ENCODE data around the gene SPON1.

SPON1 gene

DNA sequence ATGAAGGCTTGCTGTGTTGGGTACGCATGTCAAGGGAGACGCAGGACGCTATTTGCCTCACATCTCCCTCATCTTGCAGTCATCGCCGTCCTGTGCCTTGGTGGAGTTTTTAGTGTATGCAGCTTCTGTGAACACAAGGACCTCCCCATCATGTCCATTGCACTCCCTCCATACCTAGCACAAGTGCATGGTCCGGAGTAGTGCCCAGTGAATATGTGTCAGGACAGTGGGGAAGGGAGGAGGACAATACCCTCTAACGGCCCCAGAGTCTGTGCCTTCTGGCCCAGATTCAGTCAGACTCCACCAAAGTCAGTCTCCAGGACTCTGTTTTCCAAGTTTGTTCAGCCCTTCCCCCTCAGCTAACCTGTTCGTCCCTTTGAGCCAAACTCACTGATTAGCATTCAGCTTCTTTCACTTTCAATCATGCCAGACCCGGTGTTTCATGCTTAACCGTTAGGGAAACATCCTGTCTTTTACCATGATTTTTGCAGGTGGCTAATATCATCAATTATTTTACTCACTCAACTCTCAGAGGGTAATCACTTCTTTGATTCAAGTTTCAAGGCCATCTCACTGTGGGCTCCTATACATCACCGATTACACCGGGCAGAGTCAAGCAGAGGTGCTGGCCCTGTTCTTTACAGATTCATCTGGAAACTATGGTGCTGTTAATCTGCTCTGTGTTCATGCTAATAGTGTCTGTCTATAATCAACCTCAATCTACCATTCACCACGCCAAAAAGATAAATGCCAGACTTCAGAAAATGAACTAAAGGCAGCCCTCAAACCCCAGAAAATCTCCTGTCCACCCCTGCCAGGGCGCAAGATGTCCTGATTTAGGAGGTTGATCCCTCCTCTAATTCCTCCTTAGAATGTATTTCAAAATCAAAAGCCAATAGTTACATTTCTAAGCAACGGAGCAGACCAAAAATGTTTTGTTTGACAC, 240.0 kb downstream of the SPON1 start:
- DNase-seq = peak; percentile 0

DNA sequence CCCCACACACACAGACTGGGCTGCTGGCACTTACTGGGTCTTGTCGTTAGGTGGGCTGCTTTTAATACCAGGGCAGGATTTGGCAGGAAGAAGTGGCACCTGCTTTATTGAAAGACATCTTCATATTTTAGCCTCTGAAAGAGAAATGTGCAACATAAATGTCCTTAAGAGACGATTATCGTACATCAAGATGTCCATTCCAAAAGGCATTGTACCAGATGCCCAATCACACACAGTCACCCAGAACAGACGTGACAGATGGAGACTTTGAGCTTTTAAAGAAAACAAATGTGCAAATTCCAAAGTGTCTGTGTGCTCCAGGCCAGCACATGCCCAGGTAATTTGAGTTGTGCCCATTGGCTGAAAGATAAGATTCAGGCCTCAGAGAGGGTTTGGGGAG, 240.8 kb downstream of the SPON1 start:
- DNase-seq = no peak

DNA sequence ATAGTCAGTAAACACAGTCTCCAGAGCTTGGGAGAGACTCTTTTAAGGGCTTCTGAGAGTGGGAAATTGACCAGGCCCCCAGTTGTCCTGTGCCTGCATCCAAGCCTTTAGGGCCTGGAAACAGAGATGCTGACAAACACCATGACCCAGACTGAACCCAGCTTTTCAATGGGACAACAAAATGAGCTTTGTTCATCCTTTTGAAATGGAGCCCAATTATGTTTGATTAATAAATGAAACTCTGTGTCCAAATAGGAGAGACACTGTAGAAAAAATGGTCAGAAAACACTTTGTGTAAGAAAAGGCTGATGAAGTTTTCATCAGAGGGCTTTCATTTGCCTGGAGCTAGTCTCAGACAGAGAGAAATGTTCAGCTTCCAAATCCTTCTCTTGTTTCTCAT, 250.5 kb downstream of the SPON1 start:
- DNase-seq = no peak

DNA sequence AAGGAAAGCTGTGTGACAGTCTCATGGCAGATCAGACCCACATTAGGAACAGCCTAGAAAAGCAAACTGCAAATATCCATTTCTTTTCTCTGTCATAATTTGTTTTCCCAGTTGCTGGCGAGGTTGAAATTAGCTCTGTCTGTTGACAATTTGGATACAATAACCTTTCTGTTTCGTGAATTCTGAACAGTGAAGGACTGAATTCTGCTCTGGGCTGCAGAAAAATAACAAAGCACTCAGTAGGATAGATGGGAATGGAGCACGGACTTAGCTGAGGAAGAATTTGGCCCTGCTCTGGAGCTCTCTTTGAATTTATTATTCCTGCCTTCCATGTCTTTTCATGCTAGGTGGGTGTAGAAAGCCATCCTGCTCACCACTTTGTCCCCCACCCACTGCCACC, 256.2 kb downstream of the SPON1 start:
- DNase-seq = no peak

DNA sequence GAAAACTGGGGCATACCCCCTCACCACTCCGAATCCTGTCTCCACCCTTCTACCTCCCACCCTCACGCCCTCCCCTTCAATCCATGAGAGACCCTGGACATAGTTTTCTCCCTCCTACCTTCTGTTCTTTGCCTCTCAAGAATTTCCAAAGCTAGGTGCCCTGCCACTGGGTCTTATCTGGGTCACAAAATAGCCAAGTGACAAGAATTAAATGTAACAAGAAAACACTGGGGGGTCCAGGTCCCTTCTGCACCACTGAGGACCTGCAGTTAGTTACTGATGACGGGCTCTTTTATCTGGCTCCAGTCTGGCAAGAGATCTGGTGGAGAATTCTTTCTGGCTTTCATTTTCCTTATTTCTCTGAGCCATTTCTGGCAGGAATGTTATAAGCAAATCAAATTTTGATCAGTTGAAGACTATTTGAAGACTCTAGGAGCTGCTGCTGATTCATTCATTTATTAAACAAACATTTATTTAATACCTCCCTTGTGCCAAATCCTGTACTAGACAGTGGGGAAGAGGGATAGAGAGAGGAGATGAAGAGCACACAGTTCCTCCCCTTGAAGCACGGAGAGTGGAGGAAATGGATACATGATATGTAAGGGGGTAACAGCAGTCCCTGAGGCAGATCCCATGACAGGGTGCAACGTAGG, 261.2 kb downstream of the SPON1 start:
- DNase-seq = no peak

DNA sequence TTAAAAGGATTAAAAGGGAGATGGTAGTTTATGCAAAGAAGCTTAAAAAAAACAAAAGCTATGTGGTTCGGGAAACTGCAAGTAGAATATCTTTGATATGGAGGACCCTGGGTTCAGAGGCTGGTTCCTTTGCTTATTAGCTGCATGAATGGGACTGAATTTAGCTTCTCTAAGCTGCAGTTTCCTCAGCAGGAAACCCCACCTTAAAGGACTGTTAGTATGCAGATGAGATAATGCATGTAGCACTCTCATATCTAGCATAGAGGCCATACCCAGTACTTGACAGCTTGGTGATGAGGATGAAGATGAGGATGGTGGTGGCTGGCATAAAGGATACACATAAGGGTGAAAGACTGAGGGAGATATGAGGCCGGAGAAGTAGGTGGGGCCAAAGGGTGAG, 261.9 kb downstream of the SPON1 start:
- DNase-seq = no peak

DNA sequence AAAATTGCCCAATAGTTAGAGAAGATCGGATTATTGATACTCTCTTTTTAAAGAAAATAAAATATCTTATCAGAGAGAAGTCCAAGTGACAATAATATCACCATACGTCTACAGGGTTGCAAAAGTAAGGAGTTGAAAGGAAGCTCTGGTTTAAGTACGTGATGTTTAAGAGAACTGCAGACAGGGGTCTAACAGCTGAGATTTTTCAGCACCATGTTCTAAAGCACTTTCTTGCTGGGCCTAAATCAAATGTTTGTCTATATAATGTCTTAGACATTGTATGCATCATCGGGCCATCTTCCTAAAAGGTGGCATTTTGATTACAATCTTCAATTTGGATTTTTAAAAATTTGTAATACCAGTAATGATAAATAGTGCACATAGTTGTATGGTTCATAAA, 263.1 kb downstream of the SPON1 start:
- no peak for DNase-seq

DNA sequence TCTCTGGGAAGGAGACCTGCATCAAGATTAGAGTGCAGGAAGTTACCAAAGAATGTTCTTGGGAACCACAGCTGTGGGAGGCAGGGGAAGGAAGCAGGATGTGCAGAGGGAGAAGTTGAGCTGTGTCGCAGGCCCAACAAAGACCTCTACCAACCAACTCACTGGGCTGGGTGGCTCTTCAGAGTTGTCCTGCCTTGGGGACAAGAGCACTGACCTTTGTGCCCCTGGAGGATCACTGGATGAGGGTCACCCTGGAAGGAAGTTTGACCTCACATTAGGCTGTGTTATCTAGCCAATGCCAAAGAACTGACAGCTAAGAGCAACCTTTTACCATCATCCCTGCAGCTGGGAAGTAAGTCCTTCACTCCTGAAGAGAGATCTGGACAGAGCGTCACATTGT, 265.8 kb downstream of the SPON1 start:
- DNase-seq = no peak

DNA sequence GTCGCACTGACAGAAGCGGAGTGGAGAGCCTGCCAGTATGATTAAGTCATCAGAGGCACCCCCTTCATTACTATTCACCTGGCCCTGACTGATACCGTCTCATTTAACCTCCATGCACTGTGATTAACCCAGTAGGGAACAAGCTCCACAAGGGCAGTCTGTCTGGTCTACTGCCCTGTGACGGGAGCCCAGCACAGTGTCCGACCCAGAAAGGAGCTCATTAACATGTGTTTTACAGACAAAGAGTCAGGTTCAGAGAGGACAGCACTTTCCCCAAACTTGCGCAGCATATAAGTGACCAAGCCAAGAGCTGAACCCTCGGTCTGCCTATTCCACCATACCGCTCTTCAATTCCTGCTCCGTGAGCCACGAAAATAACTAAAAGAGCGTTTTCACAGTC, 266.9 kb downstream of the SPON1 start:
- no peak for DNase-seq

DNA sequence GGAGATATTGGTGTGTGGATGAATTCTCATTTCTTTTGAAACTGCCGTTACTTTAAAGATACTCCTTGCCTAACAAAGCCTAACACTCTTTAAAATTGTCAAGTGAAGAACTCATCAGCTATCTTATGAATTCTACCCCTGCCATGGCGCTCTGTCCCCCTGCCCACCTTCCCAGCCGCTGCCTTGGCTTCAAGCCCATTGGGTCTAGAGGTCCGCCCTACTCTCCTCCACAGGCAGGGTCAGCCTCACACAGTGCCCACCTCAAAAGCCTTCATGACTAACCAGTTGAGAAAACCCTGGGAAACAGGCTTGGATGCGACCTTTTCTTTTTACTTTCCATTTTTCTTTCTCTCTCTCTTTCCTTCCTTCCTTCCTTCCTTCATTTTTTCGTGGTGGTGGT, 267.9 kb downstream of the SPON1 start:
- no peak for DNase-seq

DNA sequence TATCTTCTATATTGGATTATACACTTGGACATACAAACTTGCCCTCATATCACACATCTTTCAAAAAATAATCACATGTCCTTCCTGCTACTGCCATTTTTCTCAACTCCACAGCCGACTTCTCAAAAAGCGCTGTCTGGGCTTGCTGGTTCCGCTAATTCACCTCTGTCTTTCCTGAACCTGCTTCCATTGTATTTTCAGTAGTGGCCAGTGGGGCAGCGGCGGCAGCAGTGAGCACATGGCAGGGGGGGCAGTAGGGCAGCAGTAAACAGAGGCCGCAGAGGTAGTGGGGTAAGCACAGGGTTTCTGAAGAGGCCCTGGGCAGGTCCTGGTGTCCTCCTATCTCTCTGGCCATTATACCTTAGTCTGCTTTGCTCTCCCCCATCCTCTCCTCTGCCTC, 270.1 kb downstream of the SPON1 start:
- DNase-seq = no peak

DNA sequence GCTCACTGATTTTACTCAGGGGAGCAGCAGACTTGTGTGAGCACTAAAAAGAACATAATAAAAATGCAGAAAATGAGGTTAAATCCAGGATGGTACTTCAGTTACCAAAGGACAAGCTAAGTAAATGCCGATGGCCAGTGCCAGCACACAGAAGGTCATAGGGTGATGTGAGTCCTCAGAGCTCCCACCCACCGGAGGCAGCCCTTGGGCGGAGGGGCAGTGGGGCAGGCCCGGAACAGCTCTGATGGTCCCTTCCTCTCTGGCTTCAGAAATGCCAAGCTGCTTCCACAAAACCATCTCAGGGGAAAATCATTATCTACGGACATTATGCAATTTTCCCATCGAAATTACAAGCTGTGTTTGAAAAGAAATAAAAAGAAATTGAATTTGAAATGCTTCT, 271.9 kb downstream of the SPON1 start:
- no peak for DNase-seq

DNA sequence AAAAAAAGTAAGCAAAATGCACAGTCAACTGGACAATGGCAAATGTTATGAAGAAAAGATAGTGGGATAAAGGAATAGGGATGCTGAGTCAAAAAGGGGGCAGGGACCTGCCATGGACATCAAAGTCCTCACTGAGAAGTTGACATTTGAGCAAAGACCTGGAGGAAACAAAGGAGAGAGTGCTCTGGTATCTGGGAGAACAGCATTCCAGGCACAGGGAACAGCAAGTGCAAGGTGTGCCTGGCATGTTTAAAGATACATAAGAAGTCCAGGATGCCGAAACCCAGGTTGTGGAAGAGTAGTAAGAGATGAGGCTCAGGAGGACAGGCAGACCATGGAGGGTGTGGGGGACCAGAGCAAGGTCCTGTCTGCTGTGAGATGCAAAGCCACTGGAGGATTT, 273.2 kb downstream of the SPON1 start:
- DNase-seq = no peak

DNA sequence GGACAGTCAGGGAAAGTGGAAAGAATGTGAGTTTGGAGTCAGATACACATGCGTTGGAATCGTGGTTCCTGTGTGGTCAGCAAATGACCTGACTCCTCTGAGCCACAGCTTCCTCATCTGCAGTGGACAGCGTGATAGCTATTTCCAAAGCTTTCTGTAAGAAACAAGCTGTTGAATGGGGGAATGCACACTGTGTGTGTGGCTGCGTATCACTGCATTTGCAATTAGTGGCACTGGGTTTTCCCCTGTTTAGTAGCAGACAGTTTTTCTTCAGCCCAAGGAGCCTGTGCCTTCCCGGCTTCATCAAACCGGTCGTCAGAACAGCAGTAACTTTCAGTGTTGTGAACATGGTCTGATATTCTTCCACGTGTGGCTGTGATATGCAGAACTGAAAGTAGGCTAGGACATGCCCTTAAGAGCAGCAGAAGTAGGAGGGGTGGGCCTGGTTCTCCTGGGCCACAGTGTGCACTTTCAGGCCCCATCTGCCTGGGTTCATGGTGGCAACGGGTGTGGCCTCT, 275.0 kb downstream of the SPON1 start:
- DNase-seq = no peak

DNA sequence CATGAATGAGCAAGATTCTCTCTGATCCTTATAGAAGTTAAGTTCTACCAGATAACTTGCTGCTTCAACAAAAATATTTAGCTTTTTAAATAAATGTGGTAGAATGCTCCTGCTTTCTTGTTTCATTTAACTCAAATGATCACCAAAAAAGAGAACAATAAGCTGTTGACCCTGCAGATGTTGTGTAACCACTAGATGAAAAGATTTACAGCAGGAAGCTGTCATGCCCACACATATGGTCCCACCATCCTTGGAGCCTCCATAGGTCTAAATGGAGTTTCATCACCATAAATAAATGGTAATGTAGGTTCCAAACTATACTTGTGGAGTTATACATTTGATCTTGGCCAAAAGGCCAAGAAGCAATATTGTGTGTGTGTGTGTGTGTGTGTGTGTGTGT, 277.7 kb downstream of the SPON1 start:
- no peak for DNase-seq

DNA sequence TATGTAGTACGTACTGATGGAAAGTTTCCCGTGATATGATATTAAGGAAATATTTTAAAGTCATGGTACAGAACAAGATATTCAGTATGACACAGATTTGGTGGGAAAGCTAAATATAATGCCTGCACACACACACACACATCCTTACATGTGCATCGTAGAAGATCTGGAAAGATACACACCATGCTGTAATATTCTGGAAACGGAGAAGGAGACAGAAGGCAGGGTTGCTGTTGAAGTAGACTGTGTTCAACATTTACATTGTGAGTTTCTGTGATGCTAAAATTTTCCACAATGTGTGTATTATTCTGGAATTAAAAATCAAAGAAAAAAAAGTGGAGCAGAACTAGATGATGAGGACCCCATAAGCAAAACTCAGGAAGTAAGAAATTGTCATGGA, 278.4 kb downstream of the SPON1 start:
- DNase-seq = no peak

DNA sequence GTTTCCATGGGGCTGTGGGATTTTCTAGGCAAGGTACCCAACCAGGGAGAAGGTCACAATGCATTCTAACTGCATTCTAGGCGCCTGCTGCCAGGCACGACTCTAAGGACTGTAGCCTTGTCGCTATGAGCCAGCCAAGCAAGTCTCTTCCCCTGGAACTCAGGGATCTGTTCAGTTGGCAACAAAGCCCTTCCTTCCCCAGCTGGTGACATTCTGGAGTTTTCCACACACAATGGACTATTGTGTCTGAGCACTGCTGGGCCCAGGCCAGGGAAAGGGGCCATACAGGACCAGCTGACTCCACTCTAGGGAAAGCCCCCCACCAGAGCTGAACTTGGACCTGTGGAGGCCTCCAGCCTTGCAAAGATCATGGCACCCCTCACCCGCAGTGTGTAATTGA, 279.7 kb downstream of the SPON1 start:
- no peak for DNase-seq

DNA sequence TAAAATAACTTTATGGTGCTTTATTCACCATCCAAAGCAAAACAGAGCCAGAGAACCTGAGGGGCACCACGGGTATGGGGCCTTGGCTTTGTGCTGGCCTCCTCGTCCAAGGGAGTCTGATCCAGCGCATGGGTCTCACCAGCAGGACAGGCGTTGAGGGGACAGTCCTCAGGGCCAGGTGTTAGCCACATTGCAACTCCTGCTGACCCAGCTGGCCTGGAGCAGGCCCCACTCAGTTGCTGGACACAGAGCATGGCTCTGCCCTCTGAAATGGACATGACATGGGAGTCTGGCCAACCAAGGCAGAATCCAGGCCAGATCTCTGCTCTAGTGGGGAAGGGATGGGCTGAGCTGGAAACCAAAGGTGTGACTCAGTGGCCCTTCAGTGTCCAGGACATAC, 280.2 kb downstream of the SPON1 start:
- DNase-seq = no peak

DNA sequence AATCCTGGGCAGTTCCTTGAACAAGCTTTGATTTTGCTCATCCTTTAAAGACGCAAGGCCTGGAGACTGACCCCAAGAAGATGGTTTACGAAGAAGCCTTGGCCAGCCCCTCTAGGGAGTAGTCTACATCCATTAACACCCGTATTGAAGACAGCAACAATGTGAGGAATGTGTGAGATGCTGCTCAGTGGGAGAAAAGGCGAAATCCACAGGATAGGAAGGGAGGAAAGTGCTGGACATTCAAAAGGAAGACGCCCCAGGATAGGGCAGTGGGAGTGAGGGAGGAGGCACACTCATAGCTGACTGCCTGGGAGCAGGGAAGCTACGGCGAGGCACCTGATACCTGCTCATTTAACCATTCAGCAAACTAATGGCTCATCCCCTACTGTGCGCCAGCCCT, 282.4 kb downstream of the SPON1 start:
- DNase-seq = no peak

DNA sequence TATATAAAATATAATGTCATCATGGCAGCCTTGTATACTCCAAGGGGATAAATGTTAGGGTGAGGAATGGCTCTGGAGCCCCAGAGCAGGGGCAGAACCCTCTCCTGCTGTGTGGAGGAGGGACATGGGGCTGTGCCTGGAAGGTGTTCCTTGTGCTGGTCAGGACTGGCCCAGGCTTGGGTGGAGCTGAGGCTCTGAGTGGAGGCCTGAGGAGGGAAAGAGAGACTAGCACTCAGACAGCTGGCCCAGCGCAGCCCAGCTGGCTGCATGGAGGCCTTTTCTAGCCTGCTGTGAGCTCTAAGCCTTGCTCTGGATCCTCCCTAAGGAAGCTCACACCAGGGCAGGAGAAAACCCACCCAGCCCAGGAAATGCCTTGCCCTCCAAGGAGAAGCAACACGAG, 282.9 kb downstream of the SPON1 start:
- no peak for DNase-seq

DNA sequence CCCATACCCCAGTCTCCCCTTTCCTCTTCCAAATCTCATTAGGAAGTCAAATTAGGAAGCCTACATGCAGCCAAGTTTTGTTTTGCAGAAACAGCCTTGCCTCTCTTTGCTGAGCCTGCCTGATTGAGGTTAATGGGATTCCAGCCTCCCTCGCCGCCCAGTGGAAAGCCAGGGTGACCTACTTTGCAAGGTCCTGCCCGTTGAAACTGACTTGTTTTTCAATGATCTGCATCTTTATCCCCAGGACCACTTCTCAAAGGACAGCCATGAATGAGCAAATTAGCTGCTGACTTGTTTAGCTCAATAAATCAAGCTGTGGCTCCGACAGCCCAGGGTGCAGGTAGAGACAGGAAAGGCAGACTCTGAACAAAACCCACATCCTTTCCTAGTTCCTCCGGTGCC, 286.1 kb downstream of the SPON1 start:
- DNase-seq = peak; percentile 22

DNA sequence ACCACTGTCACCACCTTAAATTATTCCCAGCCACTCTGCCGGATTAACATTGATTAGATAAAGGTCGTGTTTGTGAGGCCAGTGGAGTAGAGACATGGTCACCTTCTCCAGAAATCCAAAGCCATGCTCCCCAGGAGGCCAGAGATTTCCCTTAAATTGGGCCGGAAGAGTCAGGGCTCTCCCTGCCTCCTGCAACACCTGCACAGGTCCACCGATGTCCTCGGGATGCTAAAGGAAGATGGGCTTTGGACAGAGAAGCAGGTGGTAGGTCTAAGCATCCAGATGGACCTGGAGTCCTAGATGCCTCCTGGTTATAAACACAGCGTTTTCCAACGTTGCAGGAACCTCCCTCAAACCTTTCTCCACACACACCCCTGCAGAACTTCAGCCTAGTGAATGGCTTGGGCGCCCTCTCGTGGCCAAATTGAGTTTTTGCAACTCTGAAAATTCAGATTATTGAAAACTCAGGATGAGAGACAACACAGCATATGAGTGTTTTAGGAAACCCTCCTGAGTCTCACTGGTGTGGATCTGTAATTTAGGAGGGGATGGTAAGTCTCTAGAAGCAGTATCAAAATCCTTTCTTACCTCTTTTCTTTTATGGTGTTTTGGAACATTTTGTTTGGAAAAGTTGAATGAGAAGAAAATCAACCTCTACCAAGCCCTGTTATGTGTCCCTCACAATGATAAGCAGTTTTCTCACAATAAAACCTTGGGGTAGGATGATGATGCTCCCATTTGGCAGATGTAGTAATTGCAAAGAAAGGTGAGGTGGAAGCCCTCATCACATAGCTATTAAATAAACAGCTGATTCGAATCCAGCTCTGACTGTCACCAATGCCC, 286.8 kb downstream of the SPON1 start:
- peak; percentile 68 for DNase-seq

DNA sequence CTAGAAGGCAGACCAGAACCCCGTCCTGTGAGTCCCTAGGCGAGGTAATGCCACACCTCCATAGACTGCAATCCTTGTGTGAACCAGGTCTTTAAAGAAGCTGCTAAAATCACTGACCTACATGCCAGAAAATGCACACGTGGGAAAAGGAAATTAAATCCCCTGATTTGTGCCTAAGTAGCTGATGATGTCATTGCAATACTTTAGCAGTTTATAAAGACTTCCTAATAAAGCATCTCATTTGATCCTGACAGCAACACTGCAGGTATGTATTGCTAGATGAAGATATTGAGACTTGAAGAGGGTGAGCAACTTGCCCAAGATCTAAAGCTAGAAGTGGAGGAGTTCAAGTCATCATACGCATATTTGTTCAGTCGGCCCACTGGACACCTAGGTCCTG, 289.2 kb downstream of the SPON1 start:
- DNase-seq = no peak

Measured in CD4-positive, alpha-beta T cell treated with Interleukin-21 for 1 hour (primary cell).